Naive B cell (primary cell): Measurements from ENCODE around the gene CCS. TPM values are rescaled to one million over a fixed set of nuclear protein-coding genes. Genes with fewer than 3 reads are reported as not detected.
"Not testable (repeated sequence)": the region's sequence is repeated elsewhere in the genome, so short reads cannot be mapped to it uniquely, and the experiment has no call there.

Source experiments
- ATAC-seq, 2 donors: fragments of 150-1000 bp; cut with Tn5 transposase; 2 replicates each; pipeline ENCODE4 v1.10.0; 2021; ENCODE audit warnings: low read depth in 2 of 2, mild to moderate bottlenecking in 2 of 2, moderate library complexity in 2 of 2
- DNase-seq: peaks from one replicate; pipeline ENCODE4 v3.0.0; 2022
- H3K27ac Mint-ChIP-seq, 6 donors: one replicate each; pipeline ENCODE4 v1.8.0; 2020 to 2022; ENCODE audit warnings: mild to moderate bottlenecking in 6 of 6, mixed read lengths in 6 of 6, moderate library complexity in 5 of 6, inconsistent platforms in 2 of 6
- H3K27me3 Mint-ChIP-seq, 3 donors: one replicate each; pipeline ENCODE4 v1.8.0; 2021 to 2022; ENCODE audit warnings: mixed read lengths in 3 of 3, mild to moderate bottlenecking in 1 of 3
- H3K36me3 Mint-ChIP-seq, 2 donors: one replicate each; pipeline ENCODE4 v1.8.0; 2020 to 2022; ENCODE audit warnings: mixed read lengths in 2 of 2, inconsistent platforms in 1 of 2, mild to moderate bottlenecking in 1 of 2
- H3K4me1 Mint-ChIP-seq, 3 donors: one replicate each; pipeline ENCODE4 v1.8.0; 2020 to 2022; ENCODE audit warnings: mixed read lengths in 3 of 3, inconsistent platforms in 1 of 3, mild to moderate bottlenecking in 1 of 3, moderate library complexity in 1 of 3
- H3K4me3 Mint-ChIP-seq, 8 donors: one replicate each; pipeline ENCODE4 v1.8.0; 2020 to 2022; ENCODE audit warnings: mild to moderate bottlenecking in 8 of 8, mixed read lengths in 8 of 8, moderate library complexity in 8 of 8, inconsistent platforms in 2 of 8
- H3K9me3 Mint-ChIP-seq, 7 donors: one replicate each; pipeline ENCODE4 v1.8.0; 2020 to 2022; ENCODE audit warnings: mixed read lengths in 7 of 7, mild to moderate bottlenecking in 5 of 7, inconsistent platforms in 2 of 7, moderate library complexity in 1 of 7
- polyA plus RNA-seq, 6 donors: library from polyadenylated mRNA; unstranded; fragments of 300-500 nt; fragmentation: Illumina TruSeq; gene quantifications; one replicate each; pipeline ENCODE4 v1.2.3, GENCODE V29; 2021; ENCODE audit warnings: low read depth in 6 of 6

Gene CCS
- polyA plus RNA-seq, 6 donors from 2014 or later = 51.8 to 87.8 (median 66.4) TPM

DNA sequence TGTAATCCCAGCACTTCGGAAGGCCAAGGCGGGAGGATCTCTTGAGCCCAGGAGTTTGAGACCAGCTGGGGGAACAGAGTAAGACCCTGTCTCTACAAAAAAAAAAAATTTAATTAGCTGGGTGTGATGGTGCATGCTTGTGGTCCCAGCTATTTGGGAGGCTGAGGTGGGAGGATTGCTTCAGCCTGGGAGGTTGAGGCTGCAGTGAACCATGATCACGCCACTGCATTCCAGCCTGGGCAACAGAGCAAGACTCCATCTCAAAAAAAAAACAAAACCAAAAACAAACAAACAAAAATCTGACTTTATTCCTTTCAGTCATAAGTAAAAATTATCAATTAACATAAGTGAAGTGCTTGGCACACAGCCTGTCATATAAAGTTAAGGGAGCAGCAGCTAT, 13.6 kb downstream of the CCS start:
- not testable (repeated sequence) for H3K4me3 Mint-ChIP-seq, H3K9me3 Mint-ChIP-seq, ATAC-seq, H3K36me3 Mint-ChIP-seq, H3K27me3 Mint-ChIP-seq, DNase-seq
- peaks cover 26 to 52% (median 35%) of the 10 kb centered on the region in 3 donors for H3K4me1 Mint-ChIP-seq
- peak overlapping the region in 4 of 6 donors; percentile 59 to 97 (median 73) for H3K27ac Mint-ChIP-seq

DNA sequence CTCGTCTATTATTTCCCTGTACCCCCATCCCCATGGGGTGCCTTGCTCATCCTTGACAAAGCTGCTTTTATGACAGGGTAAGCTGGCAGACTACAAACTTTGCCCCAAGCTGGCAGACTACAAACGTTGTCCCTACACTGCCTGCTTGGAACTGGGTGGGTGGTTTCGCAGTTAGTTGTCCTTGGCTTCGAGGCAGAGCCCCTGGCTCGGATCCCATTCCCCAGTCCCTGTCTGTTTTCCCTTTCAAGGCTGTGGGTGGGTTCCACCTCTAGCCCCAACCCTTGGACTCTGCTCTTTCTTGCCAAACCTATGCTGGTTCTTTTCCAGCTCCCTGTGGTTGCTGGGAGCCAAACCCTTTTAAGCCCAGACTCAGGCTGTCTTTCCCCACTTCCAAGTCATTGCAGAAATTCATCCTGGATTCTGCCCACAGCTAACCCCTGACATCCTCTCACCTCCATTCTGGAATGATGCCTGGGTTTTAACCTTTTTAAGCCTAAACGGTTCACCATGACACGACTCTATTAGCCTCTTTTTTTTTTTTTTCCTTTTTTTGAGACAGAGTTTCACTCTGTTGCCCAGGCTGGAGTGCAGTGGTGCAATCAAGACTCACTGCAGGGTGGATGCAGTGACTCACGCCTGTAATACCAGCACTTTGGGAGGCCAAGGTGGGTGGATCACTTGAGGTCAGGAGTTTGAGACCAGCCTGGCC, 14.3 kb downstream of the CCS start:
- no peaks in the 10 kb centered on the region for H3K27me3 Mint-ChIP-seq
- ATAC-seq = no peak

DNA sequence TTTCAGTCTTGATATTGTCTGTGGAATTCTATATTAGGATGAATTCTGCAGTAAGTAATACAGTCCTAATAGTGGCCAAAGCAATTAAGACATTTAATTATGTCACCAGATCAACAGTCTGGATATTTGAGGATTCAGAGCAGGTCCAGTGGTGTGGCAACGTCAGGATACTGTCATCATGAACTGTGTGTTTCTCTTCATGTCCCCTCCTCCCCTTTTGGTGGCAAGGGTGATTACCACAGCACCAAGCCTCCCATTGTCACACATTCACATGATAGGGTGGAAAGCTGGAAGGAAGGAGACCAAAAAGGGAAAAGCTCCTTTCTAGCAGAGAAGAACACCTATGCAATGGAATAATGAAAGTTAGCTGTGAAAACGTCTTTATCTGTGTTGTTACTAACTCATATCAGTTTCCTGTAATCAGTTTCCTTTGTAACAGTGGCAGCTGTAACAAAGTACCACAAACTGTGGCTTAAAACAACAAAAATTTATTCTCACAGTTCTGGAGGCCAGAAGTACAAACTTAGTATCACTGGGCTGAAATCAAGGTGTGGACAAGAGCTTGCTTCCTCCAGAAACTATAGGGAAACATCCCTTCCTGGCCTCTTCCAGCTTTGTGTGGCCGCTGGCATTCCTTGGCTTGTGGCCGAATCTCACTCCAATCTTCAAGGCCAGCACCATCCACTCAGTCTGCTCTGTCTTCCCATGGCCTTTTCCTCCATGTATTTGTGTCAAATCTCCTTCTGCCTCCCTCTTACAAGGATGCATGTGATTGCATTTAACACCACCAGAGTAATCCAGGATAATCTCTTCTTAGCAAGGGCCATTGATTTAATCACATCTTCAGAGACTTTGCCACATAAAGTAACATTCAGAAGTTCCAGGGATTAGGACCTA, 17.0 kb downstream of the CCS start:
- H3K9me3 Mint-ChIP-seq = peaks cover 0 to 2% (median 0%) of the 10 kb centered on the region in 7 donors
- peaks cover 0 to 4% of the 10 kb centered on the region in 2 donors for H3K36me3 Mint-ChIP-seq
- peak overlapping the region in 7 of 8 donors; percentile 32 to 83 (median 54) for H3K4me3 Mint-ChIP-seq
- H3K27ac Mint-ChIP-seq = peak overlapping the region; percentile 10 to 96 (median 93)
- H3K4me1 Mint-ChIP-seq = peaks cover 33 to 54% (median 44%) of the 10 kb centered on the region in 3 donors
- no peak for DNase-seq
- no peak for ATAC-seq
- no peaks in the 10 kb centered on the region for H3K27me3 Mint-ChIP-seq

More for the DNA sequence above, 14.3 kb downstream of the CCS start:
- H3K4me1 Mint-ChIP-seq = peaks cover 30 to 52% (median 42%) of the 10 kb centered on the region in 3 donors
- H3K9me3 Mint-ChIP-seq = peaks cover 0 to 2% (median 0%) of the 10 kb centered on the region in 7 donors
- no peak for DNase-seq
- peaks cover 4 to 7% of the 10 kb centered on the region in 2 donors for H3K36me3 Mint-ChIP-seq
- H3K27ac Mint-ChIP-seq = peak overlapping the region; percentile 21 to 97 (median 86)
- no peak overlapping the region for H3K4me3 Mint-ChIP-seq

DNA sequence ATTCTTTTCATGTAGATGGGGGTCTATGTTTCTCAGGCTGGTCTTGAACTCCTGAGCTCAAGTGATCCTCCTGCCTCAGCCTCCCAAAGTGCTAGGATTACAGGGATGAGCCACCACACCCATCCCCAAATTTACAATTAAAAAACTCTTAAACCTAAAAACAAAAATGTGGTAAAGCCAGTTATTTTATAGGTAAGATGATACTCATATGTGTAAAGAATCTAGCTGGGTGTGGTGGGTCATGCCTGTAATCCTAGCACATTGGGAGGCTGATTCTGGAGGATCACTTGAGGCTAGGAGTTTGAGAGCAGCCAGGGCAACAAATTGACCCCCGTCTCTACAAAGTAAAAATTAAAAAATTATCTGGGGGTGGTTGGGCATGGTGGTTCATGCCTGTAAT, 19.5 kb downstream of the CCS start:
- Mint-ChIP-seq H3K27ac (peak overlapping the region; percentile 92 to 97 (median 94)), H3K27me3 (no peaks in the 10 kb centered on the region), H3K9me3 (no peaks in the 10 kb centered on the region), H3K4me3 (peak overlapping the region in 6 of 8 donors; percentile 47 to 80 (median 68)), H3K36me3 (peaks cover 0 to 7% of the 10 kb centered on the region in 2 donors), H3K4me1 (peaks cover 45 to 64% (median 60%) of the 10 kb centered on the region in 3 donors)
- no peak for DNase-seq
- ATAC-seq = no peak

DNA sequence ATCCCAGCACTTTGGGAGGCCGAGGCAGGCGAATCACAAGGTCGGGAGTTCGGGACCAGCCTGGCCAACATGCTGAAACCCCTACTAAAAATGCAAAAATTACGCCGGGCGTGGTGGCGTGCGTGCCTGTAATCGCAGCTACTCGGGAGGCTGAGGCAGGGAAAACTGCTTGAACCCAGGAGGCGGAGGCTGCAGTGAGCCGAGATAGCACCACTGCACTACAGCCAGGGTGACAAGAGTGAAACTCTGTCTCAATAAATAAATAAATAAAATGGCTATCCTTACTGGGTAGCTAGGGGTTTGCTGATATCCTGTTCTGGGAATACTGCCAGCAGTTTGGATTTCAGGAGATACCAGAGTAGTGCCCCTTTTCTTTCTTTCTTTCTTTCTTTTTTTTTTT, 21.1 kb downstream of the CCS start:
- H3K27me3 Mint-ChIP-seq = no peaks in the 10 kb centered on the region
- no peak for DNase-seq
- no peaks in the 10 kb centered on the region for H3K9me3 Mint-ChIP-seq
- H3K36me3 Mint-ChIP-seq = peaks cover 7% of the 10 kb centered on the region in 2 donors
- H3K4me1 Mint-ChIP-seq = peaks cover 55 to 68% (median 65%) of the 10 kb centered on the region in 3 donors
- peak overlapping the region in 1 of 8 donors; percentile 3 for H3K4me3 Mint-ChIP-seq
- no peak for ATAC-seq
- peak overlapping the region in 1 of 6 donors; percentile 49 for H3K27ac Mint-ChIP-seq

DNA sequence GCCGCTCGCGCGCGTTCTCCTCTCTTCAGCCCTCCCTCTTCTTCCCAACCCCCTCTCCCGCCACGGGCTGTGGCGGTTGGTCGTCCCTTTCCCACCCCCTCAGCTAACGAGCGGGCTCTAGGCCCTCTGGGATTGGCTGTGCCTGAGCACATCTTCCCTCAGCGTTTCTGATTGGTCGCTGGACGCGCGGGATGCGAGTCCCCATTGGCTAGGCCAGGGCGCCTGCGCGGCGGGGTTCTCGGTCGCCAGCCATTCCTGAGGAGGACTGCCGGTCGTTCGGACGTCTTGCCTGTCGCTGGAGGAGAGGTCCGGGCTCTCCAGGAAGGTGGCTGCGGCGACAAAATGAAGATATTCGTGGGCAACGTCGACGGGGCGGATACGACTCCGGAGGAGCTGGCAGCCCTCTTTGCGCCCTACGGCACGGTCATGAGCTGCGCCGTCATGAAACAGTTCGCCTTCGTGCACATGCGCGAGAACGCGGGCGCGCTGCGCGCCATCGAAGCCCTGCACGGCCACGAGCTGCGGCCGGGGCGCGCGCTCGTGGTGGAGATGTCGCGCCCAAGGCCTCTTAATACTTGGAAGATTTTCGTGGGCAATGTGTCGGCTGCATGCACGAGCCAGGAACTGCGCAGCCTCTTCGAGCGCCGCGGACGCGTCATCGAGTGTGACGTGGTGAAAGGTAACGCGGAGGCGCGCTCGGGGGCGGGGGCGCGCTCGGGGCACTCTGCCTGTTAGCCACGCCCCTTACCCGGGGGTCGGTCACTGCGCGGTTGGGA, 23.6 kb downstream of the CCS start, which contains the start of gene RBM14:
Gene RBM14, plus strand, starts transcription at position 252 of the 776 bp plus-strand sequence. Its CDS starts 91 bp downstream, at position 343.
- H3K36me3 Mint-ChIP-seq = peaks cover 7 to 9% of the 10 kb centered on the region in 2 donors
- H3K4me1 Mint-ChIP-seq = peaks cover 49 to 66% (median 55%) of the 10 kb centered on the region in 3 donors
- ATAC-seq (peak; percentile 83), DNase-seq (peak; percentile 98)
- H3K27ac Mint-ChIP-seq = peak within 1 kb of the TSS; percentile 98 to 100 (median 99)
- peak within 1 kb of the TSS; percentile 97 to 100 (median 98) for H3K4me3 Mint-ChIP-seq
- H3K9me3 Mint-ChIP-seq = no peaks in the 10 kb centered on the region
- H3K27me3 Mint-ChIP-seq = no peaks in the 10 kb centered on the region

DNA sequence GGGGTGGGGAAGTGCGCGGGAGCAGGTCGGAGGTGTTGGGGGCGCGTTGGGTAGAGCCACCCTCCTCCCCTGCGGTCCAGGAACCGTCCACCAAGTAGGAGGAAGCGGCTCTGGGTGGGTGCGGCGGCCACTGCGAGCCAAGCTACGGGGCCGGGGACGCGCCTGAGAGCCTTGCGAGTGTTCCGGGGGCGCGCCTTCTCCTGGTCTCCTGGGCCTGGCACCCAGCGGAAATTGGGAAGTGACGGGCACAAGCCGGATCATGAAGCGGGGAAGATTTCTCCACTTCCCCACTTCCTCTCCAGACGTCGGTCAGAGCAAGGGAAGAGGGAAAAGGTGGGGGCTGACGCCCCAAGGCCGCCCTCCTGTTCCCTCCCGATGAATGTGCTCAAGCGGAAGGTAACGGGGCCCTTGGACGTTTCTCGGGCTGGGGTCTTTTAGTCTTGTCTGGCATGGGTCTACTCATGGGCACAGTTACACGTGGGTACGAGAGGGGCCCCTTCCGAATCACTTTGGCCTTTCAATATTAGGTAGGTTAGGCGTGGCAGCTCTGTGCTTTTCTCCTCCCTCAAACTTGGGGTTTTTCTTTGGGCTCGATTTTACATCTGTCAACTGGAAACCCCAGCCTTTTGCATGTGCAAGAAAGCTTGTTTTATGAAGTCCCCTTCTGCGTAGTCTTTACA, 24.3 kb downstream of the CCS start:
- ATAC-seq (no peak), DNase-seq (no peak)
- no peaks in the 10 kb centered on the region for H3K9me3 Mint-ChIP-seq
- H3K4me1 Mint-ChIP-seq = peaks cover 49 to 65% (median 50%) of the 10 kb centered on the region in 3 donors
- no peaks in the 10 kb centered on the region for H3K27me3 Mint-ChIP-seq
- H3K27ac Mint-ChIP-seq = peak overlapping the region; percentile 98 to 100 (median 99)
- H3K36me3 Mint-ChIP-seq = peaks cover 7 to 9% of the 10 kb centered on the region in 2 donors
- H3K4me3 Mint-ChIP-seq = peak overlapping the region; percentile 97 to 100 (median 98)

DNA sequence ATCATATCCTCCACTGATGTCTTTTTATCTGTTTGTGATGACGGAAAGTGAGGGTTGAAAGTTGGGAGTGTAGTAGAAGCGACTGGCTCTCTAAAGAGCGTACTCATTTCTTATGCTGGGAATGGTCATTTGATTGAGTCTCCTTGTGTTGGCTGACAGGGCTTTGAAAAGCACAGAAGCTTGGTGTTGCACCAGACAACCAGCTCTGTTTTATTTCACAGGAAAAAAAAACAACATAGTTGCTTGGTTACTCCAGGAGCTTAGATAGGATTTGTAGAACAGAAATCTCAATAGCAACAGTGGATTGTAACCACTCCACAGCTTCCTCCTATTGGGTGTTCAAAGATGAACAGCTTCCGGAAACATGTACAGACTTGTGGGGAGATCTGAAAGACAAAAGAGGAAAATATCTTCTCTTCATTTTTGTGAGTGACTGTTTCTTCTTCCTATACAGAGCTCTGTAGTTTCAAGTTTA, 26.1 kb downstream of the CCS start:
- ATAC-seq = peak; percentile 24
- H3K9me3 Mint-ChIP-seq = no peaks in the 10 kb centered on the region
- H3K36me3 Mint-ChIP-seq = peaks cover 14 to 19% of the 10 kb centered on the region in 2 donors
- peak; percentile 43 for DNase-seq
- no peaks in the 10 kb centered on the region for H3K27me3 Mint-ChIP-seq
- peak overlapping the region; percentile 73 to 100 (median 98) for H3K4me3 Mint-ChIP-seq
- H3K4me1 Mint-ChIP-seq = peaks cover 64 to 76% (median 66%) of the 10 kb centered on the region in 3 donors
- peak overlapping the region; percentile 83 to 99 (median 98) for H3K27ac Mint-ChIP-seq

DNA sequence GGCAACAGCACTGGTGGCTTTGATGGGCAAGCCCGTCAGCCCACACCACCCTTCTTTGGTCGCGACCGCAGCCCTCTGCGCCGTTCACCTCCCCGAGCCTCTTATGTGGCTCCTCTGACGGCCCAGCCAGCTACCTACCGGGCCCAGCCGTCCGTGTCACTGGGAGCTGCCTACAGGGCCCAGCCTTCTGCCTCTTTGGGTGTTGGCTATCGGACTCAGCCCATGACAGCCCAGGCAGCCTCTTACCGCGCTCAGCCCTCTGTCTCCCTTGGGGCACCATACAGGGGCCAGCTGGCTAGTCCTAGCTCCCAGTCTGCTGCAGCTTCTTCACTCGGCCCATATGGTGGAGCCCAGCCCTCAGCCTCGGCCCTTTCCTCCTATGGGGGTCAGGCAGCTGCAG, 31.5 kb downstream of the CCS start:
- H3K9me3 Mint-ChIP-seq = no peaks in the 10 kb centered on the region
- no peaks in the 10 kb centered on the region for H3K27me3 Mint-ChIP-seq
- H3K4me3 Mint-ChIP-seq = no peak overlapping the region
- H3K4me1 Mint-ChIP-seq = peaks cover 58 to 73% (median 70%) of the 10 kb centered on the region in 3 donors
- ATAC-seq = no peak
- H3K27ac Mint-ChIP-seq = peak overlapping the region in 1 of 6 donors; percentile 74
- peaks cover 7 to 26% of the 10 kb centered on the region in 2 donors for H3K36me3 Mint-ChIP-seq
- no peak for DNase-seq

DNA sequence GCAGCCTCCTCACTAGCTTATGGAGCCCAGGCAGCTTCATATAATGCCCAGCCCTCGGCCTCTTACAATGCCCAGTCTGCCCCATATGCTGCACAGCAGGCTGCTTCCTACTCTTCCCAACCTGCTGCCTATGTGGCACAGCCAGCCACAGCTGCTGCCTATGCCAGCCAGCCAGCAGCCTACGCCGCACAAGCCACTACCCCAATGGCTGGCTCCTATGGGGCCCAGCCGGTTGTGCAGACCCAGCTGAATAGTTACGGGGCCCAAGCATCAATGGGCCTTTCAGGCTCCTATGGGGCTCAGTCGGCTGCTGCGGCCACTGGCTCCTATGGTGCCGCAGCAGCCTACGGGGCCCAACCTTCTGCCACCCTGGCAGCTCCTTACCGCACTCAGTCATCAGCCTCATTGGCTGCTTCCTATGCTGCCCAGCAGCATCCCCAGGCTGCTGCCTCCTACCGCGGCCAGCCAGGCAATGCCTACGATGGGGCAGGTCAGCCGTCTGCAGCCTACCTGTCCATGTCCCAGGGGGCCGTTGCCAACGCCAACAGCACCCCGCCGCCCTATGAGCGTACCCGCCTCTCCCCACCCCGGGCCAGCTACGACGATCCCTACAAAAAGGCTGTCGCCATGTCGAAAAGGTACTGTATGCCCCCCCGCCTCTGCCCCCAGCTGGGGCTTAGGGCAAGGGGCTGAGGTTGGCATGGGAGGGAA, 32.2 kb downstream of the CCS start:
- Mint-ChIP-seq H3K4me3 (no peak overlapping the region), H3K9me3 (no peaks in the 10 kb centered on the region), H3K27me3 (no peaks in the 10 kb centered on the region), H3K36me3 (peaks cover 7 to 26% of the 10 kb centered on the region in 2 donors), H3K27ac (peak overlapping the region in 1 of 6 donors; percentile 74), H3K4me1 (peaks cover 57 to 73% (median 64%) of the 10 kb centered on the region in 3 donors)
- DNase-seq (no peak), ATAC-seq (no peak)

DNA sequence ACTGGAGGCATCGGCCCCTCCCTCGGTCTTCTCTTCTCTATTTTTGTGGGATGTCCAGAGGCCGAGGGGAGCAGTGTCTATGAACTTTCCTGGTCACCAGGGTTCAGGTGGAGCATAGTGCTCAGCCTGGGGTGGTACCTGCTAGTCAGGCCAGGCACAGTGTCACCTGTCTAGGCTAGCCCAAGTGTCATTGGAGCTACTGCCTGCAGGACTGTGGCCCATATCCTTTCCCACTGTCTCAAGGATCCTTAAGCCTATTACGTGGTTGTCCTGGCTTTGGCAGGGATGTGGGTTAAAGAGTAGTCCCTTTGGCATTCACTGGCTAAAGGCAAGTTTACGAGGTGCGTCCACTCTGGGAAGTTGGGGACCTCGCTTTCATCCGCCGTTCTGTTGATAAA, 32.8 kb downstream of the CCS start:
- DNase-seq = no peak
- Mint-ChIP-seq H3K27ac (peak overlapping the region in 1 of 6 donors; percentile 18), H3K9me3 (no peaks in the 10 kb centered on the region), H3K4me1 (peaks cover 57 to 72% (median 64%) of the 10 kb centered on the region in 3 donors), H3K36me3 (peaks cover 7 to 26% of the 10 kb centered on the region in 2 donors), H3K4me3 (no peak overlapping the region), H3K27me3 (no peaks in the 10 kb centered on the region)
- ATAC-seq = no peak

DNA sequence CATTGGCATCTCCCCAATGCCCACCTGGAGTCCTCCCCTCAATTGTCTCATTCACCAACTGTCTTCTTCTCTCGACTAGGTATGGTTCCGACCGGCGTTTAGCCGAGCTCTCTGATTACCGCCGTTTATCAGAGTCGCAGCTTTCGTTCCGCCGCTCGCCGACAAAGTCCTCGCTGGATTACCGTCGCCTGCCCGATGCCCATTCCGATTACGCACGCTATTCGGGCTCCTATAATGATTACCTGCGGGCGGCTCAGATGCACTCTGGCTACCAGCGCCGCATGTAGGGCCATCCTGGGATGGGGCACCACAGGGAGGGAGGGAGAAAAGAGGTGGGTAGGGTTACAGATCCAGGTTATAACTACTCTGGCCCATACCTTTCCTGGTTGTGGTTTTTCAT, 33.4 kb downstream of the CCS start:
- H3K36me3 Mint-ChIP-seq = peaks cover 7 to 26% of the 10 kb centered on the region in 2 donors
- peak overlapping the region in 1 of 6 donors; percentile 37 for H3K27ac Mint-ChIP-seq
- ATAC-seq (no peak), DNase-seq (no peak)
- H3K9me3 Mint-ChIP-seq = no peaks in the 10 kb centered on the region
- peaks cover 53 to 72% (median 64%) of the 10 kb centered on the region in 3 donors for H3K4me1 Mint-ChIP-seq
- H3K27me3 Mint-ChIP-seq = no peaks in the 10 kb centered on the region
- no peak overlapping the region for H3K4me3 Mint-ChIP-seq
